NCI-H146 treated with DMSO at 0.1 percent for 48 hours (cell line): ENCODE results near the gene DCUN1D3.
"Not testable (repeated sequence)": the region's sequence is repeated elsewhere in the genome, so short reads cannot be mapped to it uniquely, and the experiment has no call there.

ENCODE experiments used
- DNase-seq: peaks from one replicate; lab custom pipeline; 2025; ENCODE audit not compliant: unreplicated experiment; lab: John Stamatoyannopoulos, UW

The DCUN1D3 gene

DNA sequence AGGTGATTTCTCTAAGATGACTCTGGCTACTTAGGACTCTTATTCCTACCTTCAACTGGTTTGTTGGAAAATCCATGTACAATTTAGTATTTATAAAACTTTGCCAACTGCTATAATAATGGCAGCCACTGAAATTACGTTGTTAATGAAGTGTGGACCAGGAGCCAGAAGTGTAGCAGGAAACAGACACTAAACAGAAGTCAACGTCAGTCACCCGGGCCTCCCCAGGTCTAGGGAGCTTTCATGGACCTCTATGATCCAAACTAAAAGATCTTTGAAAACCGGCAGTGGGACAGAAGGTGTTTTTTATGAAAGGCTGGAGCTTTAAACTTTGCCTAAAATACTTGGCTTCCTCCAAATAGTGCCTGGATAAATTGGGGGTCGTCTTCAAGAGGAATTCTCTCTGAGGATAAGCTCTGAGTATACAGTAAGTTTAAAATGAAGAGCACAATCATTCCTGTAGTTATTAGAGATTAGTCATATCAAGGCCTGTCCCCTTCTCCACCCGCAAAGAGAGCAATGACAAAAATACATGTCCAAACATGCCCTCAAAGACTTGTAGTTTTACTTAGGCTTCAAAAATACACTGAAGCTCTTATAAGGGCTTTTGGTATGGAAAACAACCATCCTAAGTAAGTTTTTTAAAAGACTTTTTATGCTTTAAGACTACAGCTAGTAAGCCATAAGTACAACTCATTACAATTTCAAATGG lies 34.6 kb downstream of the DCUN1D3 start:
- DNase-seq, result no peak

DNA sequence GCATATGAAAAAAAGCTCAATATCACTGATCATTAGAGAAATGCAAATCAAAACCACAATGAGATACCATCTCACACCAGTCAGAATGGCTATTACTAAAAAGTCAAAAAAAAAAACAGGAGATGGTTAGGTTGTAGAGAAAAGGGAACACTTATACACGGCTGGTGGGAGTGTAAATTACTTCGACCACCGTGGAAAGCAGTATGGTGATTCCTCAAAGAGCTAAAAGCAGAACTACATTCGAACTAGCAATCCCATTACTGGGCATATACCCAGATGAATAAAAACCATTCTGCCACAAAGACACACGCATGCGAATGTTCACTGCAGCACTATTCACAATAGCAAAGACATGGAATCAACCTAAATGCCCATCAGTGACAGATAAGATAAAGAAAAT lies 35.8 kb downstream of the DCUN1D3 start:
- not testable (repeated sequence) for DNase-seq

DNA sequence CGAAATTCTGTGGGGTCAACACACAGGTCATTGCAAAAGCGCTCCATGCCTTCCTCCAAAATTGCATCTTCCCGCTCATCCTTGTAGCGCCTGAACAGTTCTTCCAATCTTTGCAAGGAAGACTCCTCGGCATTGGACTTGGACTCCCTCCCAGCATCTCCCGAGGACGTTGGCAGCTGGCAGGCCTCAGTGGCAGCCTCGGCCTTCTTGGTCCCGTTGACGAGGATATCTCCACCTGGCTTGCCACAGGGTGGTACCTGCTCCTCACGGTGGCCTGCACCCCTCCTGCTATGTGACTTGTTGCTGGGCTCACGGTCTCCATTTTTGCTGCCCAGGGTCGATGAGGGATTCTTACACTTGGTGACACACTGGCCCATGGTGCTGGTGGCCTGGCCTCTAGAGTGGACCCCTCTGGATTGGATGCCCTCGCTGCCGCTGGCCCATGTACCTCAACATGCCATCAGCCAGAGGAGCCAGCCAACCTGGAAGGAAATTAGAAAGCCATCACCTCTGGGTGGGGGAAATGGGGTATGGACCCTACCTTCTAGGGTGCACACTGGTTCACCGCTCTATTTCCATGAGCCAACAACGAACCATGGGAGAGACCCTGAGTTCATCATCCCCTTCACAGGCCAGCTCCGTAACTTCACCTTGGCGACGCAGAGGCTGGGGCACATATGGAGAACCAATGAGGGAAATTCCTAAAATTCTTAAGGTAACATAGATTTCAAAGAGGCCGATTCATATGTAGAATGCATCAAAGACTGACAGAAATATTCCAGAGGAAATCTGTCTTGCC lies 37.8 kb downstream of the DCUN1D3 start:
- DNase-seq, result no peak

DNA sequence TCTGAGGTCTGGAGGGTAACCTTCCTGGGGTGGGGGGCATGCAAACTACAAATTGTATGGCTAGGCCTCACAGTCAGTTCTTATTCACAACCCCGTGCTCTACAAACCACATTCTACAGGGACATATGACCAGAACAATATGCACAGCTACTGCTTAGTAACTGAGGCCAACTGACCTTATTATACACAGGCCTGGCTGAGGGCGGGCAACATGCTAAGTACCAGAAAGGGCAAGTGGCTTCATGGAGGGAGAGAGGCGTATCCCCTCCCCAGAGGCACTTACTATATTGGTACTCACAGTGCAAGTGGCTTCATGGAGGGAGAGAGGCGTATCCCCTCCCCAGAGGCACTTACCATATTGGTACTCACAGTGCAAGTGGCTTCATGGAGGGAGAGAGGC lies 39.2 kb downstream of the DCUN1D3 start:
- not testable (repeated sequence) for DNase-seq

DNA sequence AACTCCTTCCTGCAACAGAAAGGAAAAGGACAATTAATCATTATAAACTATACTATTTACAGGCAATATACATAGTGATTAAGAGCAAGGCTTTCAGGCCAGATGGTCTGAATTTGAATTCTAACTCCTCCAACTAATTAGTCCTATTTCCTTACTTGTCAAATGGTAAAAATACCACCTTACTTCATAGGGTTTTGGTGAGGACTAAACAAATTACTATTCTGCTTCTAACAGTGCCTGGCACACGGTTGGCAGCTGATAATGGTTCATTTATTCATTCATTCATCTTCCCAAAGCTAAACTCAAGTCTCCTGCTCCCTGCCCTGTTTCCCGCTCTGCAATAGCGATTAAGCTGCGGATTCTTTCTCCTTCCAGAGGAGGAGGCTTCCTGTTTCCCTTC lies 39.8 kb downstream of the DCUN1D3 start:
- DNase-seq, result no peak

DNA sequence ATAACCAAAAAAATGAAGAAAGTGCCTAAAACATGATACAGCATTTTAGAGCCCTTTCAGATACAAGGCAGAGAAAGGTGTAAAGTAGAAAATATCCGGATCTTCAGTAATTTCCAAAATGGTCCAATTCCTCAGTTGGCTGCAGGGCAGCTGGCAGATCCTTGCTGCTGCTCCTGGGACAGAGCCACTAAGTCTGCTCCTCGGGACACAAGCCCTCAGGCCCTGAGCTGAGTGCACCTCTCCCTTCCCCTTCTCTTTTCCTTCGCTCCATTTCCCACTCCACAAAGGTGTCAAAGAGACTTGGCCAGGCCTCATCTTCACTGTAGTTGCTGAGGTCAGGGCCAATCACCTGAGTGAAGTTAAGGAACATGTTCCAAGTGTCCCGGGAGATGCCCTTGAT lies 40.5 kb downstream of the DCUN1D3 start:
- no peak for DNase-seq

DNA sequence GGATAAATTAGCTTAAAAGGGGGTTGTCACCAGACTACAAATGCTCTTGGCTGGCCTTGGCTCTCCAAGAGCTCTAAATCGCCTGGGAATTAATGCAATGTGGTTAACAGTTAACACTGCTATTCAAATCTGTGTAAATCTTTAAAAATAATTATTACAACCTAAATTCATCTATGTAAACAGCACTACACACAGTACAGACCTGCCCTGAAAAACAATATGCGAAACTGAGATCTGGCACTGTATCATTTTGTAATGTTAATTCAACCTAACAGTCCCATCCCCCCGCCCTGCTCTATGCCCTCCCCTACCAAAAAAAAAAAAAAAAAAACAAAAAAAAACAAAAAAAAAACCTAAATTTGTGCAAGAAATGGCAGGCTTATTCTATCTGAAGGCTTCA lies 40.9 kb downstream of the DCUN1D3 start:
- no peak for DNase-seq

DNA sequence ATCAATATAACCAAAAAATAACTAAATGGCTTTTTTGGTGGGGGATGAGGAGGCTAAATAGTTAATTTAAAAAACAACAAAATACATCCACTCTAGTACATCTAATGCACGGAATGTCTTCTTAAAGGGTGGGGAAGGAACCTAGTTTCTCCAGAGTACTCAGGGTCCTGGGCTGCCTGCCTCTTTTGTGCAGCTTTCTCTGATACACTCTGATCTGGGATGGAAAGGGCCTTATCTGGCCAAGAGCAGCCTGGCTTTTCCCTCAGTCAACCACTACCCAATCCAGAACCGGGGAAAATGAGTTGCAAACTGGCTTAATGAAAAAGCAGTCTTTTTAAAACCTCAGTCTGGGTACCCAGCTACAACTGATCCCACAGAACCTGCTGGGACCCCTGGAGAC lies 42.9 kb downstream of the DCUN1D3 start:
- DNase-seq, result no peak

DNA sequence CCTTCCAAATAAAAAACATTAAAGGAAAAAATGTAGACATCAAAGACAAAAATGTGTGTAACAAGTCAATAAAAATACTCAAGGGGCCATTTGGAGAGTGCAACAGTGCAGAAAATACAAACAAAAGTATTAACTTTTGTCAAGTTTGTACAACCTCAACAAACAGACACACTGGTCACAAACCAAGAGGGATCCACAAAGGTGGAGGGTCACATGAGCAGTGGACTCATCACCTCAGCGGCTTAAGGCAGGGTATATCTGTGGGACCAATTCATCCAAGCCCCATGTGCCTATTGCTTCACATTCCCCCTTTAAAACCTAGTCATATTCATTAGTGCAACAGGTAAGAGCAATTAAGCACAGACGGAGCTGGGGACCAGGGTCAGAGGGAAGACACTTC lies 45.2 kb downstream of the DCUN1D3 start:
- DNase-seq, result no peak

DNA sequence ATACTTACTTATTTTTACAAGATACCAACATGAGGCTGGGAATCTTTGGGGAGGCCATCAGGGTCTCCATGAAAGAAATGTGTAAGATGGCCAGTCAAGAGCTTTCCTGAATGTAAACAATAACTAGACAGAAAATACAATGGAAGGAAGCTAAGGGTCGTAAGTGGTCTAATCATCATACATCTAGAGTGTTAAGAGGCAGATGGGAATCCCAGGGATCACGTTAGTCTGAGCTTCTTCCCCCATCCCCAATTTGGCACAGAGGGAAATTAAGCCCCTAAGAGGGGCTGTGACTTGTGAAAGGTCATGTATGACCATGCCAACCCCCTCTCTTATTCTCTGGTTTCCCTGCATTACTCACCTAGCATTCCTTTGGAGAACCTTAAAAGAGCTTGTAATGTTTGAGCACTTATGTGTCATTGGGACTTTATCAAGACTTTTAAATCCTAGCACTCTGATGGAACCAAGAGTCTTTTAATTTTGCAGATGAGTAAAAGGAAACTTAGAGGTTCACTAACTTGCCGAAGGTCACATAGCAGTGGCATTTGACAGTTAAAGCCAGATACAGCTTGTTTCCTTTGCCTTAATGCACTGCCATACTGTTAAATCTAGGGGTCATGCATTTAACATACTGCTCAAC lies 46.1 kb downstream of the DCUN1D3 start:
- no peak for DNase-seq

DNA sequence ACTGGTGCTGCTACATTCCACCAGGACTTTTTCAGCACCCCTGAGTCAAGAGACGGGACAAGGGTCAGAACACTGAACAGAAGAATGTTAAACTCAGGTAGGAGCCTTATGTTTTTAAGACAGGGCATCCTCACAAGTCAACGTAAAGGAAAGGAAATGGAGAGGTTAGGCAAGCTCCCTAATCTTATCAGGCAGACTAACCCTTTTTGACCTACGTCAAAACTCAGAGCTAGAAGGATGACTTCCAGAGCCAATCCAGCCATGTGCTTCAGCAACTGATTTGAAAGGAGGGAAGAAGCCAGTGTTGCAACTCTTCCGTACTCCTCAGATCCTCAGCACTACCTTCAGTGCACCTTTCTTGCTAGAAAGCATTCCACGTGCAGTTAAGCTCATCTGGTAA lies 47.0 kb downstream of the DCUN1D3 start:
- DNase-seq, result no peak

DNA sequence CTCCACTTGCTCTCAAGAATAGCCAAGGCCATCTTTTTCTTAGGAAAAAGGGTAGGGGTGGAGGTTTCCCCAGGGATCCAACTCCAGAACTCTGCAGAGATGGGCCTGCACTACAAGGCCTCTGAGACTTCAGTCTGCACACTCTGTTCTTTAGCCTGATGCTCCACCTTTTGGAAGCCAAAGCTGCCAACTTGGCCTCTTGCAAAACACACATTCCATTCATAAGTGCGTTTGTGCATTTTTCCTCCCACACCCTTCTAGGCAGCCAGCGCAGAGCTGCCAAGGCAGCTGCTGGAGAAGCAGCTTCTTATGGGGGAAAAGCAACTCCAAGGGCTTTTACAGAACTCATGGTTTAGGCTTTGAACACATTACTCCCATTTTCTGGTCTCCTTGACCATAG lies 48.6 kb downstream of the DCUN1D3 start:
- DNase-seq, result no peak

DNA sequence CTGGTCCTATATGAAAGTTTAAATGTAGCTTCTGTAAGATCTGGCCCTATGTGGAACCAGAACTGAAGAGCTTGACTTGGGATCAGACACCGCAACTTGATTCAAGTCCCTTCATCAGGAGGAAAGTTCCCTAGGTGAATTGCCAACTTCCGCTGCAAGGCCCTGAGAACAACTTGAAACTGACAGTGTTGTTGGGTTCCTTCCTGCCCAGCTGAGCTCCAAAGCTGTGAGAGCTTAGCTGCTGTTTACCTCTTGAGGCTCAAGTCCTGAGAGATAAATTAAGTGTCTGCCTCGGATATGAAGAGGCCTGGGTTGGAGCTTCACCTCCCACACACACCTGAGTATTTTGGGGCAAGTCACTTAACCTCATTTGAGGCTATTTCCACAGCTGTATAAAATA lies 49.2 kb downstream of the DCUN1D3 start:
- DNase-seq, result no peak

DNA sequence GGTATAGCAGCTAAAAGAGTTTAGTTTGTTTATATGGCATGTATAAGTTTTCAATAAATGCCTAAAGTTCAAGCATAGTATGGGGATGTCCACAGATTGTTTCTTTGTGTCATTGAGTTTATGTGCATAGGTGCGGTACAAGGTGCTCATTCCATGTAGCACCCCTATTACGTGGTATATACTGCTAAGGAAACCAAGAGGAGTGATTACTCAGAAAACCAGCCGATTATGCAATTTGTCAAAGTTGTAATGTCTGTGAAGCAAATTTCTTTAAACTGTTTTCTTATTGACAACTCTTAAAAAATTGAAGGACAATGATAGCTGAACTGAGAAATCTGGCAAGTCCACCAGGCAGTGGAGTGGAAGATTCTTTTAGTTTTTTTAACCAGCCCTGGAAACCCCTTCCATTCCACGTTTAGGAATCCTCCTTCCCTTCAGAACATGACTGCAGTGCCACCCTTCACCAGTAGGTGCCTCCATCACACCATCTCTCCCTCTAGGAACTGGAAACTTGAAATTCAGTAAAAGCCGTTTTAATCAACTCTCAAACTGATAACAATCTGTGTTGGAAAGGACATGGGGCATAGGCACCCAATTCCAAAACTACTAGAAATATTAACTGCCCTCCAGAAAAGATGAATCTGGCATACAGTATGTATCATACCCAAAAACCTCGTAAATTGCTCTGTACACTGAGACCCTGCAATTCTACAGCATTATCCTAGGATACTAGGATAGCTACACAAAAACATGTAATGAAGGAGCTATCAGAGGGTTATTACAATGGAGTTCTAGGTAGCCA lies 50.4 kb downstream of the DCUN1D3 start:
- peak; percentile 21 for DNase-seq

DNA sequence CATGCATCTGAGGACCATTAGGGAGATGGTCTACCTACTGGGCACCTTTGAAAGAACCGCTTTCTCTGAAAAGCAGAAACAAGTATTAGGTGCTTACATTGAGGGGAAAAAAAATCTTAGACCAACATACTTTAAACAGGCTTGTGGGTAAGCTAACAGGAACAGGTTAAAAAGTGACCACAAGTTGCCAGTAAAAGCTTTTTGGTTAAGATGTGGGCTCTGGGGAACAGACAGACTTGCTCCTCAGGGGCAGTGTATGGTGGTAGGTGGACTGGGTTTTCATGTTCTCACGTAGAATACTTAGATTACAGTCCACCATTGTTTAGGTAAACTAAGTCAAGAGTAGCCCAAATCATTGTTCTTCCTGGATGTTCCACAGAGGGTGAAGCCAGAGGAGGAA lies 52.6 kb downstream of the DCUN1D3 start:
- no peak for DNase-seq

DNA sequence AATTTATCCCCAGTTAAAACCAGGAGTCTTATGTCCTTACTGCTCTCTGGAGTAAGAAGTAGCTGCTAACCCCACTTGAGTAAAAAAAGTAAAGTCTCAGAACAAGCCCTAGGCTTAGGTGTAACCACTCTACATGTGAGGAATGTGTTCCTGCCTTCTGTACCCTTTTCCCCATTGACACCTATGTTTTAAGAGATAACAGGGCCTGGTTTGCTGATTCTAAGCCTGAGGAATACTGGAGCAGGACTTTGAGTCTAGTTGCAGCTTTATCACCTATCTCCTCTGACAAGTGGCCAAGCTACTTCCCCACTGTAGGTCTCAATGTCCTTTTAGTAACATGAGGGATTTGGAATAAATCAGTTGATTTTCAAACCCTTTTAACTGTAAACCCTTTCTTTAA lies 53.6 kb downstream of the DCUN1D3 start:
- no peak for DNase-seq

DNA sequence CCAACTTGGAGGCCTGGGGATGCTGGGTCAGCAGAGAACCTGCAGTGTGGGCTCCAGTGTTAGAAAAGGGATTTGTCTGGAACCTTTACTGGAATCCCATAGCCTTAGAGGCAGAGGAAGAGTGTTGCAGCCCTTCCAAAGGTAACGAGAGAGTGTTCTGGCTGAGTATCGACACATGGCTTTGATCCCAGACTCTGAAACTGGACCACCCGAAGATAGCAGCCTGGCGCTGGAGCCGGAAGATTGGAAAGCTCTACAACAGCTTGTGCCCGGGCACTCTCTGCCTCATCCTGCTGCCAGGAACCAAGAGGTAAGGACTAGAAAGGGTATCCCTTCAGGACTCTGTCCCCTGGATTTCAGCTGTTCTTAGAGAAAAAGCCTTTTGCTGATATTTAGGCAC lies 54.1 kb downstream of the DCUN1D3 start:
- no peak for DNase-seq

DNA sequence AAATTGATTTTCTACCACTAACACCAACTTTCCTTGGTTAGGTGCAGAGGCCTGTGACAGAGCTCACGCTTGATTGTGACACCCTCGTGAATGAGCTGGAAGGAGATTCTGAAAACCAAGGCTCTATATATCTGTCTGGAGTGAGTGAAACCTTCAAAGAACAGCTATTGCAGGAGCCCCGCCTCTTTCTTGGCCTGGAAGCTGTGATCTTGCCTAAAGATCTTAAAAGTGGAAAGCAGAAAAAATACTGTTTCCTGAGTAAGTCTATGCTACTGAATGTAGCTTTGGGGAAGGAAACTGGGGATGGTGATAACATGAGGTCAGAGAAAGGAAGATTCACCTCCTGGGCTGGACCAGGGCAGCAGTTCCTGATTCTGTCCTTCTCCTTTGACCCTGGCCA lies 55.6 kb downstream of the DCUN1D3 start:
- DNase-seq, result no peak

DNA sequence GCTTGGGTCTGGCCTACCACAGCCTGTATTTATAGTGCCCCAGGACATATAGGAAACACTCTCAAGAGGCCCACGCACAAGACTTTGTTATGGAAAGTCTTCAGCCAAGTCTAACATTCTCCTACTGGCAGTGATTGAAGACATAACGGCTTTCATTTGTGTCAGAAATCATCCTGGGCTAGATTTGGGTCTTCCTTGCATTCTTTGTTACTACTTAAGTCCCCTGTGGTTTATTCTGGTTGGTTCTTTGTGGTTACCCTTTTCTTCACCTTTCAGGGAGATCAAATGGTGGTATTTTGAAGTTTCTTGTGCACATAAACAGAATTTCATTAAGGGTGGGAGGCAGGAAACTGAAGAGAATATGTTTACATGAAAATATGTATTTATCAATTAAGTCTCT lies 56.1 kb downstream of the DCUN1D3 start:
- DNase-seq, result no peak

DNA sequence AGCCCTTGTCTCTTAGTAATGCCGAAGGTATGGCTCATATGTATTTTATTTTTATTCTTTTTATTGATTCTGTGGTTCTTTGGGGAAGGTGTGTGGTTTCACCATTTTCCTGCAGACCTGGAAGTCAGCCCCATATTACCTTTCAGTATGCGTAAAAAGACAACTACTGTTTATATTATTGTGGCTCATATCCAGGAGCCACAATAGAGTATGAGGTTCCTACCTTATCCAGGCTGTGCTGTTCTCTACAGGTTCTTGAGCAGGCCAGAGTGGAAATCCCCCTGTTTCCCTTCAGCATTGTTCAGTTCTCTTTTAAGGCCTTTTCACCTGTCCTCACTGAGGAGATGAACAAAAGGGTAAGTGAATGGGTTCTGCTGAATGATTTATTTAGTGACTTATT lies 60.7 kb downstream of the DCUN1D3 start:
- no peak for DNase-seq

DNA sequence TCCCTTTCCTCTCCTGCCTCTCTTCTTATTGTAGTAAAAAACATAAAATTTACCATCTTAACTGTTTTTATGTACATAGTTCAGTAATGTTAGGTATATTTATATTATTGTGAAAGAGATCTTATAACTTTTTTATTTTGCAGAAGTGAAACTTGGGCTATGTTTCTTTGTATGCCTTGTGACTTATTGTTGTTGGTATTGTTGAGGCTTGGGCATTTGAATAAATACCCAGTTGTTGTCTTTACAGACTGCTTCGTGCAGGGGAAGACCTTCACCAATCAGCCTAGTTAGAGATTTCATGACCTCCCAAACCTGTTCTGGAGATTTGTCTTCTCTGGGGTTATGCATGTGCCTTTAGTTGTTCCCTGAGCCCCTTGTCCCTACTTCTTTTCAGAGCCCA lies 61.9 kb downstream of the DCUN1D3 start:
- DNase-seq, result no peak
